Inflammatory macrophage treated with lipopolysaccharide for 4 hours (primary cell): ENCODE measurements around the gene RAPGEF2.

Experiments used
- DNase-seq: peaks from one replicate; pipeline ENCODE4 v3.0.0-alpha.2; 2020

The RAPGEF2 gene

GRCh38 chr4:159337041-159337440, 234.2 kb downstream of the RAPGEF2 start:
- DNase-seq: no peak

- DNase-seq: peak; percentile 70
Observed at GRCh38 chr4:159341522-159341921, 238.6 kb downstream of the RAPGEF2 start.

- no peak for DNase-seq
Observed at GRCh38 chr4:159342374-159342773, 239.5 kb downstream of the RAPGEF2 start.

GRCh38 chr4:159343116-159343515, 240.2 kb downstream of the RAPGEF2 start:
- peak; percentile 67 for DNase-seq

- DNase-seq: no peak
Observed at GRCh38 chr4:159344877-159345276, 242.0 kb downstream of the RAPGEF2 start.

- DNase-seq: no peak
Observed at GRCh38 chr4:159346681-159347080, 243.8 kb downstream of the RAPGEF2 start.

- DNase-seq: peak; percentile 36
Observed at GRCh38 chr4:159347813-159348212, 244.9 kb downstream of the RAPGEF2 start.

GRCh38 chr4:159349332-159349731, 246.5 kb downstream of the RAPGEF2 start:
- DNase-seq: peak; percentile 30

- DNase-seq: no peak
Observed at GRCh38 chr4:159352609-159353008, 249.7 kb downstream of the RAPGEF2 start.

GRCh38 chr4:159353422-159354116, 250.7 kb downstream of the RAPGEF2 start:
- DNase-seq: no peak

- no peak for DNase-seq
Observed at GRCh38 chr4:159355466-159355865, 252.6 kb downstream of the RAPGEF2 start.

GRCh38 chr4:159357350-159357749, 254.5 kb downstream of the RAPGEF2 start:
- DNase-seq: no peak

GRCh38 chr4:159358226-159358625, 255.3 kb downstream of the RAPGEF2 start:
- no peak for DNase-seq

GRCh38 chr4:159360549-159360948, 257.7 kb downstream of the RAPGEF2 start:
- no peak for DNase-seq

GRCh38 chr4:159363361-159363760, 260.5 kb downstream of the RAPGEF2 start:
- no peak for DNase-seq

GRCh38 chr4:159366966-159367780, 264.3 kb downstream of the RAPGEF2 start:
- DNase-seq: no peak

- no peak for DNase-seq
Observed at GRCh38 chr4:159367781-159368080, 264.9 kb downstream of the RAPGEF2 start.

GRCh38 chr4:159368320-159368719, 265.4 kb downstream of the RAPGEF2 start:
- no peak for DNase-seq

- DNase-seq: no peak
Observed at GRCh38 chr4:159369256-159369655, 266.4 kb downstream of the RAPGEF2 start.

- DNase-seq: no peak
Observed at GRCh38 chr4:159370286-159370685, 267.4 kb downstream of the RAPGEF2 start.

- no peak for DNase-seq
Observed at GRCh38 chr4:159374749-159375530, 272.1 kb downstream of the RAPGEF2 start.

GRCh38 chr4:159376289-159376688, 273.4 kb downstream of the RAPGEF2 start:
- DNase-seq: no peak

- no peak for DNase-seq
Observed at GRCh38 chr4:159378056-159378616, 275.3 kb downstream of the RAPGEF2 start.
